ENCODE results near the gene MEA1. TPM values are rescaled to one million over a fixed set of nuclear protein-coding genes. Genes with fewer than 3 reads are reported as not detected.
"Not testable (repeated sequence)": the region's sequence is repeated elsewhere in the genome, so short reads cannot be mapped to it uniquely, and the experiment has no call there.

MEA1 gene
- total RNA-seq: 50.8 and 53.2 TPM in 2 replicates

- peak; percentile 98 for DNase-seq (ENCODE audit: extremely low read depth, low read depth, low spot score)
These were observed at the start of gene MEA1, which contains the start of gene KLHDC3 for GRCh38 chr6:43013843-43014433. Gene MEA1, minus strand, starts transcription at chr6:43013946. Its CDS starts 133 bp downstream, at chr6:43013813. Gene KLHDC3, plus strand, starts transcription at chr6:43014249. Its CDS starts 2,944 bp downstream, at chr6:43017193.

- DNase-seq (ENCODE audit: extremely low read depth, low read depth, low spot score): no peak
These were observed 49.1 kb upstream of the MEA1 start for GRCh38 chr6:43062818-43063217.

GRCh38 chr6:43061861-43062260 lies 48.1 kb upstream of the MEA1 start:
- no peak for DNase-seq (ENCODE audit: extremely low read depth, low read depth, low spot score)

- no peak for DNase-seq (ENCODE audit: extremely low read depth, low read depth, low spot score)
These were observed 47.2 kb upstream of the MEA1 start for GRCh38 chr6:43060755-43061633.

- DNase-seq (ENCODE audit: extremely low read depth, low read depth, low spot score): no peak
These were observed 46.4 kb upstream of the MEA1 start for GRCh38 chr6:43060034-43060754.

GRCh38 chr6:43059168-43060033 lies 45.7 kb upstream of the MEA1 start, which contains the start of the genes KLC4 and MRPL2:
Gene KLC4, plus strand, starts transcription at chr6:43059631. Its CDS starts 1,705 bp downstream, at chr6:43061336.
Gene MRPL2, minus strand, starts transcription at chr6:43059434. Its CDS starts 53 bp downstream, at chr6:43059381.
- DNase-seq (ENCODE audit: extremely low read depth, low read depth, low spot score): peak; percentile 94

GRCh38 chr6:43058531-43058930 lies 44.8 kb upstream of the MEA1 start:
- no peak for DNase-seq (ENCODE audit: extremely low read depth, low read depth, low spot score)

GRCh38 chr6:43055966-43056365 lies 42.2 kb upstream of the MEA1 start:
- no peak for DNase-seq (ENCODE audit: extremely low read depth, low read depth, low spot score)

- no peak for DNase-seq (ENCODE audit: extremely low read depth, low read depth, low spot score)
These were observed 40.6 kb upstream of the MEA1 start for GRCh38 chr6:43054206-43054943.

- DNase-seq (ENCODE audit: extremely low read depth, low read depth, low spot score): peak; percentile 60
These were observed 39.9 kb upstream of the MEA1 start, which contains the start of gene CUL7 for GRCh38 chr6:43053545-43054205. Gene CUL7, minus strand, starts transcription at chr6:43053851. Its CDS starts 1,063 bp downstream, at chr6:43052788.

GRCh38 chr6:43052842-43053544 lies 39.2 kb upstream of the MEA1 start:
- no peak for DNase-seq (ENCODE audit: extremely low read depth, low read depth, low spot score)

GRCh38 chr6:43052225-43052841 lies 38.6 kb upstream of the MEA1 start:
- DNase-seq (ENCODE audit: extremely low read depth, low read depth, low spot score): no peak

GRCh38 chr6:43050981-43051380 lies 37.2 kb upstream of the MEA1 start:
- DNase-seq (ENCODE audit: extremely low read depth, low read depth, low spot score): no peak

GRCh38 chr6:43047998-43048397 lies 34.3 kb upstream of the MEA1 start:
- DNase-seq (ENCODE audit: extremely low read depth, low read depth, low spot score): no peak

- DNase-seq (ENCODE audit: extremely low read depth, low read depth, low spot score): no peak
These were observed 31.7 kb upstream of the MEA1 start for GRCh38 chr6:43045371-43045930.

GRCh38 chr6:43043310-43043709 lies 29.6 kb upstream of the MEA1 start:
- no peak for DNase-seq (ENCODE audit: extremely low read depth, low read depth, low spot score)

- DNase-seq (ENCODE audit: extremely low read depth, low read depth, low spot score): not testable (repeated sequence)
These were observed 27.7 kb upstream of the MEA1 start for GRCh38 chr6:43041475-43041874.

All from glomerular endothelial cell (primary cell).